ENCODE results near the gene FOSL2.

The FOSL2 gene

DNA sequence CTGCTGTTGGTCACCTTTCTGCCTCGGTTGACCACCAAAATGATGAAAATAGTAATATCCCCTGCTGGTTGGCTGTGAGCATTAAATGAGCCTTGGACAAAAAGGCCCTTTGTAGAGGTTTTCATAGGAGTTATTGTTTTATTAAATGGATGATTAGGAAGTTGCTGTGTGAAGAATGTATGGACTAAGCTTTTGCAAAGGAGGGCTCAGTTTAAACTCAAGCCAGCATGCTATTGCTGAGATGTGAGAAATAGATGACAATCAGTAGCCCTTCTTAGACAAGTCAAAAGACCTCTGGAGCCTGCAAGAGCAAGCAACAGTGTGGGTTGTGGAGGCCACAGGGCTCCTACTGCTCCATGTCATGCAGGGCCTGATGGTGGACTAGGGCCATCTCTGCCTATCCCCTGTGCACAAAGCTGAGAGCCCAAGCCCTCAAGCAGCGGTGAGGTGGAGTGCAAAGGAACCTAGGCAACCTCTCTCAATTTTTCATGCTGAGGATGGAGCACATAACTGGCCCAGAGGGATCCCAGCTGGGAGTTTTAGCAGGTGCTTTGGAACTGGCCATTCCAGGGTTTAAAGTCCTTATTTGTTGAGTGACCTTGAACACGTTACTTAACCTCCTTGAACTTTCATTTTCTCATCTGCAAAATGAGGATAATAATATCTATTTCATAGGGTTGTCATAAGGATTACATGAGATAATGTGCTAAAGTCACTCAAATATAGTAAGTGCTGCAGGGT lies 37.1 kb downstream of the FOSL2 start:
- in situ Hi-C loops (cut with HindIII; ENCODE audit: low sequenced_read_pairs), result no loop called here

DNA sequence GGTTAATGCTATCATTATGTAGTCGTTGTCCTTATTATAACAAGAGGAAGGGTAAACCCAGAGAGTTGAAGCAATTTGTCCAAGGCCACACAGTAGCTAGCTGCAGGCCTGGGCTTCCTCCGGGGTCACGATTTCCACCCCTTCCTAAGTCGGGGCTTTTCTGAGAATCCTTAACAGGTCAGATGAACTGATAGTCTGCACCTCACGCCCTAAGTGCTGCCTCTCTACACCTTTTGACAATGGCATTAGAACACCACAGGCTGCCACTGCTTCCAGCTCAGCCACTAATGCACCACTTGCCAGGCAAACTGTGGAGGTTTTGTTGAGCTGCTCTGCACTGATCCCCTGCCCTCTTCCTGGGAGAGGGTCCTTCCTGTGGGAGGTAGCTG lies 37.7 kb downstream of the FOSL2 start:
- in situ Hi-C loops (cut with HindIII; ENCODE audit: low sequenced_read_pairs), result no loop called here

DNA sequence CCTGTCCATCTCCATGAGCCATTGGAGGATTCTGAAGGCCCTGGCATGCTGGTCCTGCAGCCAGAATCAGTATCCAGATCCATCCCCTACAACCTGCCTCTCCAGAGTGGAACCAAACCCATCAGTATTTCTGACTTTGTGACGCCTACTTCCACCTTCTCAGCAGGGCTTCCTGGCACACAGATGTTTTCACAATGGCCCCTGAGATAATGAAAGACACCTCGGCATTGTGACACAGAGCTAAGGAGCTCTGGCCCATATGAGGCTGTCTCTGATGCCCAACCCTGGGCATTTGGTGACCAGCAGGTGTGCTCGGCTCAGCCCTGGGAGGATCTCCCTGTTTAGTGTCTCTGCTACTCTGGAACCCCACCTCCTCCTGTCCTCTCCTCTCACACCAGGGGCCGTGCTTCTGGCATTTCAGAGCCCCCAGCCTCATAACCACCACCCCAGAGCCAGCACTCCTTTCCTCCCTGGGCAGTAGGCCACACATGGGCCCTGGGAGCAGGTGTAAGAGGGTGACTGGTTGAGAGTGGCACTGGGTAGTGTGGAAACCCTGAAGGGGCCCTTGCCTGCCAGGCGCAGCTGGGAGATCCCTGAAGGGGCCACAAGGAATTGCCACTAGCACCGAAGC lies 38.2 kb downstream of the FOSL2 start:
- in situ Hi-C loops (cut with HindIII; ENCODE audit: low sequenced_read_pairs), result no loop called here

DNA sequence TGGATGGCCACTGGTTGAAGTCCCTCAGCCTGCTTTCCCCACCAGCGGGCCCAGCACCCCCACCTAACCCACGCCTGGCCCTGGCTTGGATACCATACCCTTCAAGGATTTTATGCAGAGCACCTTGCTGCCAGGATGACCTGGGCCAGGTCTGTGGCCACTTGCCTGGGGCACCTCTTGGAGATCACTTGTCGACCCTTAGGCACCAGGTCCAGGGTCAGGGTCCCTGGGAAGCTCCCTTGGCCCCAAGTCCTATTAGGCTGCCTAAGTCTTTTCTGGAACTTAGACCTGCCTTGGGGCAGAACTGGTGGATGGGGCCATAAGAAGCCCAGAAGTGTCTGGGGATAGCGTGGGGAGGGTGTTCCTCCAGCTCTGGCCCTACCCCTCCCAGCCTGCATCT lies 39.1 kb downstream of the FOSL2 start:
- in situ Hi-C loops (cut with HindIII; ENCODE audit: low sequenced_read_pairs), result no loop called here

DNA sequence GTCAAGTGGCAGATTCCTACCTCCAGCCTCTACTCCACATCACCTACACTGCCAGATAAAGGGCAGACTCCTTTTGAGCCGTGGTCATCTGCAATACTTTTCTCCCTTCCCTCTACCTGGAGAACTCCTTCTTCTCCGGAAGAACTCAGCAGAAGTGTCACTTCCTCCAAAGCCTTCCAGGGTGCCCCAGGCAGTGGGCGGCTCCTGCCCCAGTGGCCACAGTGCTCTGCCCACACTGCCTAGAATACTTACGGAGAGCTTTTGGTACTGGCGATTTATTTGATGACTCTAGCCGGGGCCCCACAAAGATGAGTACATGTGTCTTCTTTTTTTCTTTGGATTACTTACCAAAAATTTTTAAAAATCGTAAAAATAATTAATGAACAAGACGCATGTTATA lies 39.7 kb downstream of the FOSL2 start:
- in situ Hi-C loops (cut with HindIII; ENCODE audit: low sequenced_read_pairs), result no loop called here

DNA sequence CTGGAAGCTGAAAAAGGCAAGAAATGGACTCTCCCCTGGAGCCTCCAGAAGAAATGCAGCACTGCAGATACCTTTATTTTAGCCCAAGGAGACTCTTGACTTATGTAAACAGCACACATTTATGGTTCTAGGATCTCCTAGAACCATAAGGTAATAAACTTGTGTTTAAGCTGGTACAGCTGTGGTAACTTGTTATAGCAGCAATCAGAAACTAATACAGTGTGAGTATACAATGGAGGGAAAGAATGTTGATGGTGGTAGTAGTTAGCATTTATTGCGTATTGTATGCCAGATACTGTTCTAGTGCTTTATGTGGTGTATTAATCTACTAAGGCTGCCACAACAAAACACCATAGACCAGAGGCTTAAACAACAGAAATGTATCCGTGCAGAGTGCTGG lies 40.6 kb downstream of the FOSL2 start:
- in situ Hi-C loops (cut with HindIII; ENCODE audit: low sequenced_read_pairs), result no loop called here

DNA sequence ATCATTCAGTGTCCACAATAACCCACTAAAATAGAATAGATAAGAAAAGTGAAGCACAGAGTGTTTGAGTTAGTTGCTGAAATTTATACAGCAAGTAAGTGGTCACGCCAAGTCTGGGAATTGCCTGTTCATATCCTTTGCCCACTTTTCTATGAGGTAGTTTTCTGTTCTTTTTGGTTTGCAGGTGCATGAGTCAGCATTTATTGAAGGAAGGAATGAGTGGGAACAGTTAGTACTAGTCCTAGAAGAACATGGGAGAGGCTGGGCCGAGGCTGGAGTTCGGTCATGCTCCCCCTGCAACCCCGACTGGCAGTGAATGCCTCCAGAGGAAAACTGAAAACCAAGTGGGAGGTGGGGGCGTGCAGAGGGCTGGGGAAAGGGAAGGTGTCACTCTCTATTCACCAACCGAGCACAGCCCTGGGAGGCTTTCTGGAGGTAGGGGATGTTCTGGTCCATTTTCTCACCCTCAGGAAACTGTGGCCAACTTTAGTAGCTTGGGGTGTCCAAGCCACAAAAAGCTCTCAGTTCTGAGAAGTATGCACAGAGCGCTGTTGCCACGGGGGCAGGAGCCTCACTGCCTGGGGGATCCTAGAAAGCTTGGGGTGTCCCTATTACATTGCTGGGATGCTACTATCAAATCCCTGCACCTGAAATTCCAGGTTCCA lies 41.4 kb downstream of the FOSL2 start:
- in situ Hi-C loops (cut with HindIII; ENCODE audit: low sequenced_read_pairs), result no loop called here

DNA sequence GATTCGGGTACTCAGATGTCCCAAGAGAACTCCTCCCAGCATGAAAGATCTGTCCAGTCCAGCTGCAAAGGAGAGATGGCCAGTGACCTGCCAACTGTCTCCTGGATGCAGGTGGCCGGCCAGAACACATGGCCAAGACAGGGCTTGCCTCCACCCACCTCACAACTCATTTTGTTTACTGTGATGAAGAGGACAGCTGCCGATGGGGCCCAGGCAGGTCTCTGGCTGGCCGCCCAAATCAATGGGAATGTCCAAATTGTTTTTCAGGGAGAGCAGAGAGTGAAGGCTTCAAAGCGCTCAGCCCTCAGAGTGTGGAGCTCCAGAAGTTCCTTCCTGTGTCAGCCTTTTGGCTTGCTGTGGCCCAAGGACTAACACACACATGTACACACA lies 41.9 kb downstream of the FOSL2 start:
- in situ Hi-C loops (cut with HindIII; ENCODE audit: low sequenced_read_pairs), result no loop called here

DNA sequence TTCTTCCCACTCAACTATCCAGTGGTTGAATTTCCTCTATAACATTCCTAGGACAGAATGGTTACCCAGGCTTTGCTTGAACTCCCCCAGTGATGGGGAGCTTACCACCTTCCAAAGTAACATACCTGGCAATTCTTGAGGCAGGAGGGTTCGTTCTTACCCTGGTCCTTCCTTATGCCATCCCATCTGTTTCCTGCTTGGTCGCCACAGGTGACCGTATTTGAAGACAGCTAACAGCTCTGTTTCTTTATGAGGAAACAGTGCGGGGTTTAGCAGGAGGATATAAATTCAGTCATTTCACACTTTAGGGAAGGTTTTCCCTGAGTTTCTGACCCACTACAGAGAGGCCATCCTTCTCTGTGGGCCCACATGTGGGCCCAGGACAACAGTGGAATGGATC lies 42.6 kb downstream of the FOSL2 start:
- in situ Hi-C loops (cut with HindIII; ENCODE audit: low sequenced_read_pairs), result no loop called here

DNA sequence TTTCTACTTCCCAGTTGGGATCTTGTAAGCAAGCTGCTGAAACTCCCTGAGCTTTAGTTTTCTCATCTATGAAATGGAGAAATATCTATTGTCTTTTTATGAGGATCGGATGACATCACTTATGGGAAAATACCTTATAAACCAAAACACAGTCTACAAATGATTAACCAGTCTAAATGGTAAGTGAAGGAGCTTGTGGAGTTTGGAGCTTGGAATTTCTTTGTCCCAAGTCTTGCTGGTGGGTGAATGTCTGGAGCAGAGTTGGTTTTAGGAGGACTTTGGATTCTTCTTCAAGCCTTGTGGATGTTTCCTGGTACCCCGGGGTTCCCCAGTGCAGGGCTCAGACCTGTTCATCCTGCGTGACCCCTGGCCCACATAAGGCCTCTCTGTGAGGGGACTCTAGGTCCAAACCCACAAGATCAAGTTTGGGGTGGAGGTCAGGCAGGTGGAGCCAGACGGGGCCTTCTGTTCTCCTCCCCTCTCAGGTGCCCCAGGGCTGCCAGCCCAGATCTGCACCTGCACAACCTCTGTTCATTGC lies 43.2 kb downstream of the FOSL2 start:
- in situ Hi-C loops (cut with HindIII; ENCODE audit: low sequenced_read_pairs), result no loop called here

DNA sequence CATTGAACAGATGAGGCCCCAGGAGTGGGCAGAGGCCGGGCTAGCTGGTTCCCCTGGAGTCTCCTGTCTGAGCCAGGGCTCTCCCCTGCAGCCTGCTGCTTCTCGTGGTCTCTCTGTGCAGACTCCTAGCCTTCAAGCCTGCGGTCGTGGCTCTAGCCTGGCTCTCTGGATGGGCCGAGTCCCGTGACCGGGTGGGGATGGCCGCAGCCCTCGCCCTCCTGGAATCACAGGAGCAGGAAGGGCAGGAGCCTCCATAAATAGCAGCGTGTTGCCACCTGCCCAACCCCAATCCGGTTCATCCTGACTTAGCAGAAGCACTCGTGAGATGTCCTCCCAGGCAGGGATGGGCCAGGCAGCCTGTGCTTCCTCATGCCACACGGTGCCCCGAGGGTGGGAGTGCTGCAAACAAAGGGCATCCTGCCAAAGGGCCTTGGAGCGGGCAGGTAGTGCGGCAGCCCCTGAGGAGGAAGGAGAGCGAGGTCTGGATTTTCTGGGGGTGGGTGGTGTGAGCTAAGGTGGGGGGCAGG lies 43.9 kb downstream of the FOSL2 start:
- in situ Hi-C loops (cut with HindIII; ENCODE audit: low sequenced_read_pairs), result no loop called here

DNA sequence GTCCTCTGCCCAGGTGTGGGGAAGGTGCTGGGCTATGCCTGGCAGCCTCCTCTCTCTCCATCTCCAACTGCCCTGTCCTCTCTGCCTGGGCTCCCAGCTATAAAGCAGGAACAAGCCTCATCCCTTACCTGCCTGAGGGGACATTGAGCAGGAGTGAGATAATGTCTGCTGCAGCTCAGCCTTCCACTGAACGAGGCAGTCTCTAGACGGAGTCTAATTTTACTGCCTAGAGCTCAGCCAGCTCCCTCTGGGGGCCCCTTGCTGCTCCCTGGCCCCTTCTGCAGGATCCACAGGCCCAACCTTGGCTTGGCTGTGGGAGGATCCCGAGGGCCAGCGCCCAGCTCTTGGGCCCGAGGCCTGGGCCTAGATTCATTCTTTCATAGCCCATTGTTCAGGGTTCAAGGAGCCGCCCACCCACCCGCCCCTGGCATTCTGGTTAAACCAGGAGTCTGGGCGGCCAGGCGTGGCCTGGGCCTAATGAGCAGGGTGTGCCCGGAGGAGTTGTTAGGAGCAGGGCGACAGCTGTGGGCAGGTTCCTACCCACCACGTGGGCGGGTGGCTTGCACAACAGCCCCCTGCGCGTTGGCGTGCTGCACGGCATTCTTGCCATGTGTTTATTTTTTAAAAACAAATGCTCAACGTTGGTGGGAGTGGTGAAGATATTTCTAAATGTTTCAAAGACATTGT lies 44.6 kb downstream of the FOSL2 start:
- in situ Hi-C loops (cut with HindIII; ENCODE audit: low sequenced_read_pairs), result no loop called here

DNA sequence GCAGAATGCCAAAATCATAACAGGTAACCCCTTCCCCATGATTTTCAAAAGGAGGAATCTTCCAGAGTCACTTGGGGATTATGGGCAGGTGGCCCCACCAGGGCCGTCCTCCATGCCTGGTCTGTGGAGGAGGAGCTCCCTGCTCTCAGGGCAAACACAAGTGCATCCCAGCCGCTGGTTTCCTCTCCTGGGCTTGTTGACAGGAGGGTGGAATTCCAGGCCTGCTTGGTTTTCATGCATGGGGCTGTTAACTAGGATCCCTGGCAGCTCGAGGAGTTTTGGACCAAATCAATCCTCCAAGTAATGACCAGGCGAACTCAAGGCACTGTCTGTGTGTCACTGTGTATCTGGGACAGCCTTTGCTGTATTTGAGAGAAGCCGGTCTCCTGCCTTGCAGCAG lies 45.3 kb downstream of the FOSL2 start:
- in situ Hi-C loops (cut with HindIII; ENCODE audit: low sequenced_read_pairs), result no loop called here

DNA sequence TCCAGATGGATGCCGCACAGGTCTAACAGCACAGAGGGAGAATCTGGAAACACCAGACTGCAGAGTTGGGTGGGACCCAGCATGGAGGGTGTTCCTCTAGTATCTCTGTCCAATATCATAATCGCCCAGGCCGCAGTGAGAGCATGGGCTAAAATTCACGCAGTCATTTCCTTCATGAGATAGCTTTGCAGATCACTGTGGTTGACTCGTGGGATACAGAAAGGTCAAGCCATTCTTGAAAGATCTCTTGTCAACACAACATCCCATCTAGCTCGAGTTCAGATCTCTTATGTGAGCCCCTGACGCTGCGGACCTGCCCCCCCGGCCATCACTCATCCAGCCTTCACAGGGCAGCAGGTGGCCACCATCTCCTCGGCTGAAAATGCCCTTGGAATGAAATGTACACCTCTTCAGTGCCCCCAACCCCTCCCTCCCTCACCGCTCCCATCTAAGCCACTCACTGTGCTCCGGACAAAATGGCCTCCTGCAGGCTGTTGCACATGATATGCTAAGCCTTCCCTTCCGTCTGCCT lies 45.9 kb downstream of the FOSL2 start:
- in situ Hi-C loops (cut with HindIII; ENCODE audit: low sequenced_read_pairs), result no loop called here

DNA sequence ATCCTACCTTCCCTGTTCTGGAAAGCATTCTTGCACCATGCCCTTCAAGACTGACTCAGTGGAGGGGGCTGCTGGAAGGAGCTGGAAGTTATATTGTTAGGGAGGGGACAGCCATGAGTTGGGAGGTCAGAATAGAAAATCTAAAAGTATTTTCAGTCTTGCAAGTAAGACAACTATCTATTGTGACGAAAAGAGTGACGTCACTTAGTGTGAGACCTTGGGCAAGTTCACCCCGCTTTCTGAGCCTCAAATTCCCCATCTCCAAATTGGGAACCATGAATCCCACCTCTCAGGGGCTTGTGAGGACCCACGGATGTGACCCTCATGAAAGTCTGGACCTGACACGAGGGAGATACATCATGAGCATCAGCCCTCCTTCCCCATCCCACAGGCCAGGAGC lies 46.5 kb downstream of the FOSL2 start:
- in situ Hi-C loops (cut with HindIII; ENCODE audit: low sequenced_read_pairs), result no loop called here

DNA sequence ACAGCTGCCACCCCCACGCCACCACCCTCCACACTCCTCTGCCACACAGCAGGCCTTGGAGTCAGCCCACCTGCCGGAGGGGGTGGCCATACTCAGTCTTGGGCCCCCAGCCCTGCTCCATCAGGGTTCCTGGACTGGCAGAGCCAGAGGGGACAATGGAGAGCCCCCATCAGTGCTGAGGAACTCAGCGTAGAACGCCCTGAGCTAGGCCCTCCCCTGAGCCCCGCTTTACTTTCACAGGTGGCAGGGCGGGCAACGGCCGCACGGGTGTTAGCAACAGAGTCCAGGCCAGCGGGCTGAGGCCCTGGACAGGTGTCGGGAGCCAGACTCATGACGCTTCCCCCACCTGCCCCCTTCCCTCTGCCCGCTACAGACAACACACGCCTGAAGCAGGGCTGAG lies 47.1 kb downstream of the FOSL2 start:
- in situ Hi-C loops (cut with HindIII; ENCODE audit: low sequenced_read_pairs), result no loop called here

DNA sequence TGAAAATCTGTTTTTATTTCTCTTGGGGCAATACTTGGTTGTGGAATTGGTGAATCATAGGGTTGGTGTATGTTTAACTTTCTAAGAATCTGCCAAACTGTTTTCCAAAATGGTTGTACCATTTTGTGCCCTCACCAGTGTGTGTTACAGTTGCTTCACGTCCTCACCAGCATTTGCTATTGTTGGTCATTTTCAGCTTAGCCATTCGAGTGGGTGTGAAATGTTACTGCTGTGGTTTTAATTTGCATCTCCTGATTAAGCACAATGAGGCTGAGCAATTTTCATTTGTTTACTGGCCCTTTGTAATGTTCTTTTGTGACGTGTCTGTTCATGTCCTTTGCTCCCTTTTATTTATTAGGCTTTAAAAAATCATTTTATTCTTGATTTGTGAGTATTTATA lies 49.7 kb downstream of the FOSL2 start:
- in situ Hi-C loops (cut with HindIII; ENCODE audit: low sequenced_read_pairs), result no loop called here

DNA sequence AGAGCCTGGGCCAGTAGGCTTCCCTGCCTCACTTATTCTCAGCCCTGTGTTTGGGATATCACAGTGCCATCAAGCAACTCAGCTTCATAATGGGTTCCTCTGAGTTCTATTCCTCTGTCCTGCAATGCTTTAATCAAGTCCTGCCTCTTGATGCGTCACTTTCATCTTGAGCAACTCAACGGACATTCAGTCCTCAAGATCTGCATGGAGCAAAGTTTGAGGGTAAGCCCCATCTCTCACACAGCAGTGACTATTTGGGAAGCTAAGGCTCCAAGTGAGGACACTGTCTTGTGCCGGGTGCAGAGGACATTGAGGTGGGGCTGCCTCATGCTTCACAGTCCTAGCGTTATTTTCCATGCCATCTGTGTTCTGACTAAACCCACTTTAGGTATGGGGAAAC lies 52.3 kb downstream of the FOSL2 start:
- in situ Hi-C loops (cut with HindIII; ENCODE audit: low sequenced_read_pairs), result no loop called here

DNA sequence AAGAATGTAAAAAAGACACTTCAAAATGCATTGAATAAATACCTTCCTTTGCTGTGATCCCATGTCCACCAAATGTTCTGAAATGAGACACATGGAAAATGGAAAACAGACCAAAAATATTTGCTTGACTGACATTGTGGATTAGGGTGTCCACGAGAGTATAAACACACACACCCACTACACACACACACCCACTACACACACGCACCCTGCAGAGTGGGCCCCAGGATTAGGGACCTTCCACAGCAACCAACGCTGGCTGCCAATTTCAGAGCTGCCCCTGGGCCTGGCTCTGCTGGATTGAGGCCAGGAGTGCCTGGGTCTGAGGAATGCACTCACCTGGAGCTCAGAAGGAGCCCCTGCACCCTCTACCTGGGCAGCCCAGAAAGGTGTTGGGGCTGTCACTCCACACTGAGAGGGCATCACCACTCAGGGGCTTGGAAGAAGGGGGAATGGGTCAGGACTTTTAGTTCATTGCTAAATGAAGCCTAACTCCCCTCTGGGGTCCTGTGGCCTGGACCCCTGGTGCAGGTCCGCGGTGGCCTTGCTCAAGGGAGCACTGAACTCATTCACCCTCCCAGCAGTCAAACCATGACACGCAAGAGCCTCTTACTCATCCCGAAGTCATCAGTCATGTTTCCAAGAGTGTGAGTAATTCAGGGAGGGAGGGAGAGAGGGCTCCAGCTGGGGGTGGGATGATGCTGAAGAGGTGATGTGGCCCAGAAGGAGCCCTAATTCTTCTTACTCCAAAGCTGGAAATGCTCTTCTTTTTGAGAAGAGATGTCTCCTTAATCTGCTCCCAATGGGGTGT lies 53.0 kb downstream of the FOSL2 start:
- in situ Hi-C loops (cut with HindIII; ENCODE audit: low sequenced_read_pairs), result no loop called here

DNA sequence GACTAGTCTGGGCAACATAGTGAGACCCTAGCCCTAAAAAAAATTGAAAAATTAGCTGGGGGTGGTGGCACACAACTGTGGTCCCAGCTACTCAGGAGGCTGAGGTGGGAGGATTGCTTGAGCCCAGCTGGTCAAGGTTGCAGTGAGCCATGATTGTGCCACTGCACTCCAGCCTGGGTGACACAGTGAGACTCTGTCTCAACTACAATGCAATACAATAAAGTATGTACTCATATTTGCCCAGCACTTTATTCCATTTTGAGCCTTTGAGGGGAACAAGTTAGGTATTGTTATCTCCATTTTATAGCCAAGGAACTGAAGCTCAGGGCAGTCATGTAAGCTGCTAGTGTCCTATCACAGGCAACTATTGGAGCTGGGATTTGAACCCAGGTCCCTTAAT lies 53.9 kb downstream of the FOSL2 start:
- in situ Hi-C loops (cut with HindIII; ENCODE audit: low sequenced_read_pairs), result no loop called here

All from DLD1 (cell line).